Activated naive CD8-positive, alpha-beta T cell treated with anti-CD3 and anti-CD28 coated beads, Interleukin-2, amount 50 U/mL, for 24 hours (primary cell): ENCODE measurements around the gene JPT1.

Experiments used
- ATAC-seq: fragments of 150-1000 bp; cut with Tn5 transposase; one replicate; pipeline ENCODE4 v1.10.0; 2021
- DNase-seq: peaks from one replicate; pipeline ENCODE4 v3.0.0; 2021
- H3K27ac Mint-ChIP-seq: one replicate; pipeline ENCODE4 v1.8.0; 2021; ENCODE audit warnings: mild to moderate bottlenecking, mixed read lengths
- H3K27me3 Mint-ChIP-seq: one replicate; pipeline ENCODE4 v1.8.0; 2021; ENCODE audit warnings: mixed read lengths
- H3K36me3 Mint-ChIP-seq: one replicate; pipeline ENCODE4 v1.8.0; 2021; ENCODE audit warnings: low read depth, mixed read lengths
- H3K4me1 Mint-ChIP-seq: one replicate; pipeline ENCODE4 v1.8.0; 2021; ENCODE audit warnings: mixed read lengths
- H3K4me3 Mint-ChIP-seq: one replicate; pipeline ENCODE4 v1.8.0; 2021; ENCODE audit warnings: mild to moderate bottlenecking, moderate library complexity, mixed read lengths
- H3K9me3 Mint-ChIP-seq: one replicate; pipeline ENCODE4 v1.8.0; 2021; ENCODE audit warnings: mixed read lengths

Gene JPT1

DNA sequence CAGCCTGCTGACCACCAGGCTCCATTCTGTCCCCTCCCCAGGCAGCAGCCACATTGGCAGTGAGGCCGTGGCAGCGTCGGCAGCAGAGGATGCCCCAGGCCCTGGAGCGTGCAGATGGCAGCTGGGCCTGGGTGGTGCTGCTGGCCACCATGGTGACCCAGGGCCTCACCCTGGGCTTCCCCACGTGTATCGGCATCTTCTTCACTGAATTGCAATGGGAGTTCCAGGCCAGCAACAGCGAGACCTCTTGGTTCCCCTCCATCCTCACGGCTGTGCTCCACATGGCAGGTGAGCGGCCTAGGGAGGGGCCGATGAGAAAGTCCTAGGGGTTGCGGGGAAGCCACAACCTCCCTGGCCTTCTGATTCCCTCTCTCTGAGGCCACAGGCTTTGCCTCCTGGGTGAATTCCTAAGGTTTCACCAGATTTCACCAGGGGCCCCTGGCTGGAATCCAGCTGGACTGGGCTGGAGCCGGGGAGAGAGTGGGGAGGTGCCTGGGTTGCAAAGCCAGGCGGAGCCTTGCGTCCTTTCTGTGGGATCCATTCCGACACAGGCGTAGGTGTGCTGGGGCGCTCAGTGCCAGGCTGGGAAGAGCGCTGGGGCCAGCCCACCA, 60.7 kb downstream of the JPT1 start:
- H3K4me1 Mint-ChIP-seq: peaks cover 12% of the 10 kb centered on the region
- H3K27me3 Mint-ChIP-seq: no peaks in the 10 kb centered on the region
- H3K27ac Mint-ChIP-seq: no peak overlapping the region
- H3K9me3 Mint-ChIP-seq: no peaks in the 10 kb centered on the region
- DNase-seq (no peak), ATAC-seq (no peak)
- no peak overlapping the region for H3K4me3 Mint-ChIP-seq
- no peaks in the 10 kb centered on the region for H3K36me3 Mint-ChIP-seq

DNA sequence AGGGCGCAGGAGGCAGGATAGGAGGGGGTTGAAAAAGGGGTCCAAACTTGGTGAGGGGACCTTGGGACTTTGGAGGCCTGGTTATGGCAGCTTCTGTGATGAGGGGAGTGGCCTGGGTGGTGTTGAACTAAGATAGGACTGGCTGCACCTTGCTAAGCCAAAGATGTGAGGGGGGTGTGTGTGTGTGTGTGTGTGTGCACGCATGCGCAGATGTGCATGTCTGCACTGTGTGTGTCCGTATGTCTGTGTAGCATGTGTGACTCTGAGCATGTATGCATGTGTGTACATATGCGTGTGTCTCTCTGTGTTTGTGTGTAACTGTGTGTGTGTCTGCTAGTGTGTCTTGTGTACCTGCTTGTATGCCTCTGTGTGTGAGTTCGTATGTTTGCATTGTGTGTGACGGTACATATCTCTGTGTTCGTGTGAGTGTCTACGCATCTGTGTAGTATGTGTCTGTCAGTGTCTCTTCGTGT, 62.4 kb downstream of the JPT1 start:
- no peak for DNase-seq
- Mint-ChIP-seq H3K36me3 (no peaks in the 10 kb centered on the region), H3K27me3 (no peaks in the 10 kb centered on the region), H3K4me3 (no peak overlapping the region), H3K4me1 (peaks cover 20% of the 10 kb centered on the region), H3K27ac (no peak overlapping the region), H3K9me3 (no peaks in the 10 kb centered on the region)
- no peak for ATAC-seq

DNA sequence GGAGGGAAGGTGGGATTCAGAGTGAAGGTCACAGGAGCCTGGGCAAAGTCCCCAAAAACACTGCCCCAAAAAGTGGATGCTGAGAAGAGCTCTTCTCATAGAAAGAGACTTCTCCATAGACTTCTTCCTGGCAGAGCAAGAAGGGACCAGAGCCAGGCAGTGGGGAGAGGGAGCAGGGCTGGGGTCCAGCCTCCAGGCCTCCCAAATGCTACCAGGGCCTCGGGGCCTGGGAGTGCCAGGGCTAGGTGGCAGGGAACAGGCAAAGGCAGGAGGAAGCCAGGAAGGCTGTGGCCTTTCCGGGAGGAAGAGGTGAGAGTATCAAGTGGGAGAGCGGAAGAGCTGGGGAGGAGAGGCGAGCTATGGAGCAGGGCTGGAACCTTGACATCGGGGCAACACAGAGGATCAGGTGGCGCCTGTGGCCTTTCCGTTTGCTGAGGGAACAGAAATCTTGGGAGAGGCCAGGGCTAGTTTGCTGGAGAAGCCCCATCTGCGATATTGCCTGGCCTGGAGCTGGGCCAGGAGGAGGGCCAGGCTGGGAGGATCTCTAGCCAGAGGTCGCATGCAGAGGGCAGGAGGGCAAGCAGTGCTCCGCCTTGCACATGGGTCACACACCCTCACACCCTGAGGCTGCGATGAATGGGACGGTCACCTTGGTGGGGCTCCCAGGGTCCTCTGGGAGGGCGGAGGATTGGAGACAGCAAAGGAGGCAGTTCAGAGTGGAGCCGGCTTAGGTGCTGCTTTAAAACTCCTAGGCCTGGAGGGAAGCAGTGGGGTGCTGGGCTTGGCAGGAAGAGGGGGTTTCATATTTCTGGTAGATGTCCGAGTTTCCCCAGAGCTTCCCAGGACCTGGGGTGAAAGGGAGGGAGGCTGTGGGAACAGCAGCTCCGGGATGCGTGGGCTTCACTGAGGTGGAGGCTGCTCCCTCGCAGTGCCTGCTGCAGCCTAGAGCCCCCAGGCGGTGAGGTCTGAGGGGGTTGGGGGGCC, 63.1 kb downstream of the JPT1 start:
- no peaks in the 10 kb centered on the region for H3K9me3 Mint-ChIP-seq
- no peak overlapping the region for H3K27ac Mint-ChIP-seq
- no peak overlapping the region for H3K4me3 Mint-ChIP-seq
- no peak for DNase-seq
- no peaks in the 10 kb centered on the region for H3K36me3 Mint-ChIP-seq
- H3K27me3 Mint-ChIP-seq: no peaks in the 10 kb centered on the region
- ATAC-seq: no peak
- H3K4me1 Mint-ChIP-seq: peaks cover 25% of the 10 kb centered on the region

DNA sequence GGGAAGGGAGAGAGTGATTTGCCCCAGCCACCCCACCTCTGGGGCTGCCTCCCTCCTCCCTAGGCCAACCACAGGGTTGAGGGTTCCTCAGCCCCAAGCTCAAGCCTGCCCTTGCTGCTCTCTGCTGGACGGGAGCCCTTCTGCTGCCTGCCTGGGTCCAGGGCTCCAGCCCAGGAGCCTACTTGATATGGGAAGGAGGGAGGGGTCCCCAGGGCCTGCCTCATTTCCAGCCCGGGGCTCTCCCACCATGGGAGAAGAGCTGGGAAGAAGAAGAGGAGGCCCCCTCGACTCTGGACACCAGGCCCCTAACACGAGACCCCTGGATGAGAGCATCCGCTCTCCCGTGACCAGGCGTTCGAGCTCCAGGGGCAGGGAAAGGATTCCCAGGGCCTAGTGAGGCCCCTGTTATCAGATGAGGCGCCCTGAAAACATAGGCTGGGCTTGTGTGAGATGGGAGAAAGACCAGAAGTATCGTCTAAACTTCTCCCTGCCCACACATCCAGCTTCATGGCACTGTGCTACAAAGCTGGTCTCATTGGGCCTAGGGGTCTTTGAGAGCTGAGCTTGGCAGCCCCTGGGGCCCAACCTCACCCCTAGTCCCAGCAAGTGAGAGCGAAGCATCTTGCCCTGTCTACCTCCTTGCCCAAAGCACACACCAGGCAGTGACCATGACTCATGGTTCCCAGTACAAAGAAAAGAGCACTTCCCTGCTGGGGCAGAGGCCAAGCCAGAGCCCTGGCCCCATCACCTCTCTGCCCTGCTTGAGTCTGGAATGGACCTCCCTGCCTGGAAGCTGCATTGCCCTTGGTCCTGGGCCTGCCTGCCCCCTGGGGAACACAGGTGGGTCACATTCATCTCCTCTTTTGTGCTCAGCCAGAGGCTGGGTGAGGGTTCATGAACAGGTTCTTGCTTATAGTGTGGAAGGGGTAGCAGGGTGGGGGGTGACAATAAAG, 65.6 kb downstream of the JPT1 start:
- H3K27me3 Mint-ChIP-seq: no peaks in the 10 kb centered on the region
- DNase-seq (no peak), ATAC-seq (peak; percentile 63)
- H3K27ac Mint-ChIP-seq: peak overlapping the region; percentile 57
- peak overlapping the region; percentile 35 for H3K4me3 Mint-ChIP-seq
- no peaks in the 10 kb centered on the region for H3K9me3 Mint-ChIP-seq
- H3K4me1 Mint-ChIP-seq: peaks cover 32% of the 10 kb centered on the region
- no peaks in the 10 kb centered on the region for H3K36me3 Mint-ChIP-seq

DNA sequence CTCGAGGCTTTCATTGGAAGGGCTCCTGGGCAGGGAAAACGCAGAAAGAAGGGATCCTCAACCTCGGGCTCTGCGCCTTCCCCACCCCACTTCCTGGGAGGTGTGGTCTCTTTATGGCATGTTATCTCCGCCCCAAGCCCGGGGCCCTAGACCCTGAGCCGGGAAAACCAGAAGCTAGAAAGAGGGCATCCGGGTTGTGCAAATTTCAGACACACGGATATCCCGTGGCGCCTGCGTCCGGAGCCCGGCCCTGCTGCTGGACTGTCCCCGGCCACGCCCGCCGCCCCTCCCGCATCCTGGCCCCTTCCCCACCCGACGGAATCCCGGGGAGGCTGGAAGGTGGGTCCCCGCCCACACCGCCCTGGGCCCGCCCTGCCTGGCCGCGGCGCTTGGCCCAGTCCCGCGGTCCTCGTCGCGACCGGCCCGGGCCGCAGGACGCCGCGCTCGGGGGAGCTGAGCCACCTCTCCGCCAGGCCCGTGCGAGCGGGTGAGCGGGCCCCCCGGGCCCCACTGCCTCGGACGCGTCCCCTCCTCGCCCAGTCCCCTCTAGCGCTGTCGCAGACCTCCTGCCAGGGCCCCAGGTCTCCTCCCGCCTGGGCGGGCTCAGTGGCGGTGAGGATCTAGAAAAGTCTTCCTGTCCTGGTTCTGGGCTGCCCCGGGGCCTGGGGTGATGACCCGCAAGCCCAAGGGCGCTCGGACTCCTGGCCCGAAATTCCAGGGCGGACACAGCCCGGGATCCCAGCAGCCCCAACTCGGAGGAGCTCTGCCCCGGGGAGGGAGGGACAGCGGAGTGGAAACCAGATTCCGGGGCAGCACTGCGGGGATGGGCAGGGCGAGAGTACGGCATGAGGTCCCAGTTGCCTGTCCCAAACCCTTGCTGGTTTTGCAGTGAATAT, 66.5 kb downstream of the JPT1 start, which contains the start of gene SLC16A5:
TSS of gene SLC16A5 (plus strand) at position 397 of the 896 bp plus-strand sequence. CDS start 5,683 bp downstream, outside the sequence.
- Mint-ChIP-seq H3K4me1 (peaks cover 34% of the 10 kb centered on the region), H3K27me3 (no peaks in the 10 kb centered on the region), H3K9me3 (no peaks in the 10 kb centered on the region), H3K27ac (peak within 1 kb of the TSS; percentile 65), H3K4me3 (peak within 1 kb of the TSS; percentile 47), H3K36me3 (no peaks in the 10 kb centered on the region)
- DNase-seq: peak; percentile 47
- ATAC-seq: peak; percentile 55

DNA sequence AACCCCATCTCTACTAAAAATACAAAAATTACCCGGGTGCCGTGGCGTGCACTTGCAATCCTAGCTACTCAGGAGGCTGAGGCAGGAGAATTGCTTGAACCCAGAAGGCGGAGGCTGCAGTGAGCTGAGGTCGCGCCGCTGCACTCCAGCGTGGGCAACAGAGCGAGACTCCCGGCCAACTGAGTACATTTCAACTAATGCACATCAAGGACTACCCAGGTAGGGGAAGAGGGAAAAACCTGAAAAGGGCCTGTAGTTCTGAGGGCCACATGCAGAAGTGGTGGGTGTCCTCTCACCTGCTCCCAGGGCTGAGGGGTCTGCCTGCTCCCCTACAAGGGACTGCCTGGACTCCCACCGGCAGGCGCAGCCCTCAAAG, 67.1 kb downstream of the JPT1 start:
- no peaks in the 10 kb centered on the region for H3K9me3 Mint-ChIP-seq
- peak overlapping the region; percentile 47 for H3K4me3 Mint-ChIP-seq
- peaks cover 34% of the 10 kb centered on the region for H3K4me1 Mint-ChIP-seq
- H3K36me3 Mint-ChIP-seq: no peaks in the 10 kb centered on the region
- ATAC-seq (no peak), DNase-seq (no peak)
- H3K27me3 Mint-ChIP-seq: no peaks in the 10 kb centered on the region
- H3K27ac Mint-ChIP-seq: peak overlapping the region; percentile 65

DNA sequence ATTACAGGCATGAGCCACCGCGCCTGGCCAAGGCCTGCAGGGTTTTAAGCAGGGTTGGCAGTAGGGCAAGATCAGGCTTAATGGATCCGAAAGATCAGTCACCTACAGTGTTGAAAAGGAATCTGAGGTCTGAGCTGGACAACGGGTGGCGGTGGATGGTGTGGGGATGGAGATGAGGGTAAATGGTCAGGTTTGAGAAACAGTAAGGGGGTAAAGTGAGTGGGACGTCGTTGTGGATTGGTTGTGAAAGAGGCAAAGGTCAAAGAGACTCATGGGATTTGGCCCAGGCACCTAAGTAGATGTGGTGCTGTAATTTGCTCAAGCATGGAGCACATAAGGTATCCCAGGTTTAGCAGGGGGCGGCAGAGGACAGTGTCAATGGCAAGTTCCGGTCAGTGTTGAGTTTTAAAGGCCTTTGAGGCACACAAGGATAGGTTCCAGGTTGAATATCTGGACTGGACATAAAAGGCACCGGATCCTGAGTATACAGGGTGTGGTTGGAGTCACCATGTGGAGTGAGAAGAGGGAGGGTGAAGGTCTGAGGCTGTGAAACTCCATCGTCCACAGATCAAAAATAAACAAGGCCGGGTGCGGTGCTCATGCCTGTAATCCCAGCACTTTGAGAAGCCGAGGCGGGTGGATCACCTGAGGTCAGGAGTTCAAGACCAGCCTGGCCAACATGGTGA, 67.7 kb downstream of the JPT1 start:
- no peaks in the 10 kb centered on the region for H3K36me3 Mint-ChIP-seq
- peak overlapping the region; percentile 47 for H3K4me3 Mint-ChIP-seq
- no peaks in the 10 kb centered on the region for H3K27me3 Mint-ChIP-seq
- H3K27ac Mint-ChIP-seq: no peak overlapping the region
- DNase-seq: no peak
- no peaks in the 10 kb centered on the region for H3K9me3 Mint-ChIP-seq
- no peak for ATAC-seq
- H3K4me1 Mint-ChIP-seq: peaks cover 34% of the 10 kb centered on the region
